K562 (cell line): Measurements from ENCODE around the gene KRT8. TPM values are rescaled to one million over a fixed set of nuclear protein-coding genes. Genes with fewer than 3 reads are reported as not detected.

Experiments used
- BCL6 ChIP-seq: fragments of 250-450 bp; sonication (Bioruptor Pico); IDR thresholded peaks from 2 replicates; pipeline ENCODE4 v1.4.0; 2020
- CTBP1 ChIP-seq: fragments of 450-650 bp; IDR thresholded peaks from 2 replicates; pipeline ENCODE4 v1.6.1; 2016; ENCODE audit warnings: borderline replicate concordance
- ELF1 ChIP-seq: fragments of 200-800 bp; sonication (Bioruptor generic); IDR thresholded peaks from 2 replicates; pipeline ENCODE4 v1.6.1; 2016; ENCODE audit warnings: missing genetic modification characterization, missing compliant biosample characterization
- ESRRA ChIP-seq: fragments of 450-650 bp; IDR thresholded peaks from 2 replicates; pipeline ENCODE4 v1.6.1; 2014; ENCODE audit warnings: low read depth, mild to moderate bottlenecking, moderate library complexity, borderline replicate concordance
- FOXK2 ChIP-seq, 2 experiments: fragments of 450-650 bp; IDR thresholded peaks in 1 of 2; conservative IDR thresholded peaks in 1 of 2; 2 replicates each; pipeline ENCODE4 v1.6.1; 2016; ENCODE audit warnings: low read depth in 2 of 2, mild to moderate bottlenecking in 1 of 2
- GATA2 ChIP-seq: sonication (generic); formaldehyde crosslinking; IDR thresholded peaks from 2 replicates; pipeline ENCODE4 v1.4.0; 2020; ENCODE audit warnings: mild to moderate bottlenecking, missing genetic modification reagents
- HES1 ChIP-seq: fragments of 450-650 bp; IDR thresholded peaks from 2 replicates; pipeline ENCODE4 v1.6.1; 2016; ENCODE audit warnings: low read depth, mild to moderate bottlenecking, moderate library complexity
- KLF10 ChIP-seq: fragments of 250-450 bp; sonication (Bioruptor Pico); IDR thresholded peaks from 2 replicates; pipeline ENCODE4 v1.6.1; 2021; ENCODE audit warnings: matching md5 sums
- MAFK ChIP-seq: IDR thresholded peaks from 2 replicates; pipeline ENCODE4 v1.6.1; 2011; ENCODE audit warnings: low read length, improper control_type of control experiment
- MBD1 ChIP-seq: fragments of 250-450 bp; sonication (Bioruptor Pico); IDR thresholded peaks from 2 replicates; pipeline ENCODE4 v1.8.0; 2022; ENCODE audit warnings: inconsistent platforms
- POLR2H ChIP-seq: IDR thresholded peaks from 2 replicates; pipeline ENCODE4 v1.6.1; 2016; ENCODE audit warnings: missing genetic modification characterization, low read depth, mild to moderate bottlenecking, control low read depth, missing compliant biosample characterization, moderate library complexity
- RBM39 ChIP-seq: fragments of 200-400 bp; formaldehyde crosslinking; optimal IDR thresholded peaks from 2 replicates; pipeline ENCODE3; 2018; ENCODE audit warnings: low read depth, low read length
- RUNX1 ChIP-seq: sonication (generic); IDR thresholded peaks from 2 replicates; pipeline ENCODE4 v1.6.1; 2016; ENCODE audit warnings: antibody characterized with exemption, low read depth
- SAFB ChIP-seq: fragments of 200-400 bp; formaldehyde crosslinking; IDR thresholded peaks from 2 replicates; pipeline ENCODE4 v1.6.1; 2017; ENCODE audit warnings: low read depth, low read length, borderline replicate concordance
- SMARCB1 ChIP-seq: IDR thresholded peaks from 2 replicates; pipeline ENCODE4 v1.6.1; 2011; ENCODE audit warnings: improper control_type of control experiment, low read depth; ENCODE audit not compliant: insufficient read length
- STAT5A ChIP-seq: IDR thresholded peaks from 2 replicates; pipeline ENCODE4 v1.6.1; 2012; ENCODE audit warnings: low read length, inconsistent platforms, borderline replicate concordance
- TARDBP ChIP-seq: fragments of 450-650 bp; IDR thresholded peaks from 2 replicates; pipeline ENCODE4 v1.6.1; 2016
- TCF7 ChIP-seq: sonication (generic); IDR thresholded peaks from 2 replicates; pipeline ENCODE4 v1.6.1; 2016; ENCODE audit warnings: antibody characterized with exemption, borderline replicate concordance
- TFE3 ChIP-seq: fragments of 450-650 bp; formaldehyde crosslinking; IDR thresholded peaks from 2 replicates; pipeline ENCODE4 v1.4.0; 2020; ENCODE audit warnings: mild to moderate bottlenecking, mixed read lengths
- THAP12 ChIP-seq: fragments of 250-450 bp; sonication (Bioruptor Pico); IDR thresholded peaks from 2 replicates; pipeline ENCODE4 v1.9.0; 2021; ENCODE audit warnings: mild to moderate bottlenecking, inconsistent platforms
- ZNF239 ChIP-seq: fragments of 250-450 bp; sonication (Bioruptor Pico); IDR thresholded peaks from 2 replicates; pipeline ENCODE4 v1.4.0; 2020; ENCODE audit warnings: mild to moderate bottlenecking
- ZNF76 ChIP-seq: fragments of 250-450 bp; sonication (Bioruptor Pico); IDR thresholded peaks from 2 replicates; pipeline ENCODE4 v1.4.0; 2020; ENCODE audit warnings: mild to moderate bottlenecking, moderate library complexity, borderline replicate concordance
- ZNF766 ChIP-seq: fragments of 200-800 bp; sonication (Bioruptor generic); conservative IDR thresholded peaks from 2 replicates; pipeline ENCODE4 v1.6.1; 2016; ENCODE audit warnings: missing genetic modification characterization, missing compliant biosample characterization
- polyA plus RNA-seq, 8 experiments: library from polyadenylated mRNA; depleted of rRNA in 4 of 8; stranded (reverse) in 5 of 8; unstranded in 3 of 8; fragments of >200 nt; fragmentation: Nextera tagmentation in 2 of 8; fragmentation: Illumina TruSeq in 1 of 8; extraction: Ambion mirVana in 2 of 8; extraction: Trizol in 1 of 8; gene quantifications; 2 replicates each; pipeline versions ENCODE4 v1.2.1 to v1.2.3, GENCODE V29; 2011 to 2014; ENCODE audit warnings: inconsistent platforms in 1 of 8, missing spikeins in 1 of 8
- total RNA-seq, 7 experiments: library from RNA; depleted of rRNA in 6 of 7; stranded (reverse); fragments of >200 nt in 6 of 7; fragmentation: Illumina TruSeq in 2 of 7; extraction: Trizol in 2 of 7; gene quantifications; 2 replicates each; pipeline versions ENCODE4 v1.2.1 to v1.2.3, GENCODE V29; 2011 to 2021; ENCODE audit warnings: low replicate concordance in 1 of 7

Gene KRT8
- total and polyA plus RNA-seq, 9 of the 15 experiments (the other 6 are each of a cell fraction or from before 2014, with no cell fraction given) = 41.5 to 661 (median 260) TPM

GRCh38 chr12:52903285-52903854, 1.5 kb downstream of the KRT8 start (continued):
- no peak for TF ChIP-seq THAP12
- TF ChIP-seq BCL6 (CRISPR knock-in tag) = no peak
- TF ChIP-seq TCF7 = no peak
- TF ChIP-seq MAFK = no peak
- TF ChIP-seq POLR2H = no peak
- no peak for TF ChIP-seq STAT5A
- peak; percentile 83; the same call in 1 of the 2 replicates for TF ChIP-seq ZNF76 (CRISPR knock-in tag)
- 0 out of 2 replicates have a peak, but pooled peaks have one; percentile 34 for TF ChIP-seq ESRRA
- no peak for TF ChIP-seq TFE3 (CRISPR knock-in tag)
- TF ChIP-seq CTBP1 = peak; percentile 65
- peak; percentile 63; the same call in 1 of the 2 replicates for TF ChIP-seq ZNF766 (CRISPR knock-in tag)
- no peak; the same call in 1 of the 2 replicates for TF ChIP-seq ZNF239 (CRISPR knock-in tag)
- TF ChIP-seq HES1 = no peak
- TF ChIP-seq FOXK2 (conservative IDR thresholded peaks at IDR 0.05 in 1 of 2, IDR thresholded peaks at IDR 0.05 in 1 of 2; ENCODE audit: low read depth in 2 of 2) = no peak
- no peak for TF ChIP-seq GATA2 (CRISPR knock-in tag)
- peak; percentile 34; the same call in 1 of the 2 replicates for TF ChIP-seq SAFB
- no peak for TF ChIP-seq TARDBP
- TF ChIP-seq SMARCB1 = no peak
- no peak for TF ChIP-seq MBD1
- no peak for TF ChIP-seq RUNX1
- TF ChIP-seq KLF10 (CRISPR knock-in tag) = no peak
- TF ChIP-seq ELF1 (tag) = no peak; the same call in 1 of the 2 replicates
- TF ChIP-seq RBM39 = no peak
